Neural progenitor cell (in vitro differentiated cells): ENCODE data around the gene CEACAM3. TPM values are rescaled to one million over a fixed set of nuclear protein-coding genes. Genes with fewer than 3 reads are reported as not detected.
A peak's percentile ranks its signal among the peaks of the same experiment; 100 is the strongest.

Experiments
- DNase-seq: peaks from one replicate; pipeline ENCODE4 v3.0.0-alpha.2; 2016; ENCODE audit warnings: low spot score
- H2AFZ ChIP-seq: fragments of 200-600 bp; sonication (generic); replicated peaks from 2 replicates; pipeline ENCODE4 v1.6.1; 2016; ENCODE audit warnings: antibody characterized with exemption
- H3F3A ChIP-seq: fragments of 200-600 bp; sonication (generic); 2 replicates; pipeline ENCODE4 v1.6.1; 2016; ENCODE audit warnings: antibody characterized with exemption, low read depth
- H3K27ac ChIP-seq: fragments of 200-600 bp; sonication (generic); 2 replicates; pipeline ENCODE4 v1.5.1; 2016; ENCODE audit warnings: mild to moderate bottlenecking
- H3K27me3 ChIP-seq: fragments of 200-600 bp; sonication (generic); 2 replicates; pipeline ENCODE4 v1.6.1; 2016; ENCODE audit warnings: mild to moderate bottlenecking, moderate library complexity
- H3K36me3 ChIP-seq: fragments of 200-600 bp; sonication (generic); 2 replicates; pipeline ENCODE4 v1.5.1; 2016
- H3K4me1 ChIP-seq: fragments of 200-600 bp; sonication (generic); 2 replicates; pipeline ENCODE4 v1.6.1; 2016; ENCODE audit warnings: mixed run types
- H3K4me2 ChIP-seq: fragments of 200-600 bp; sonication (generic); 2 replicates; pipeline ENCODE4 v1.6.1; 2016
- H3K4me3 ChIP-seq: fragments of 200-600 bp; sonication (generic); 2 replicates; pipeline ENCODE4 v1.5.1; 2016
- H3K79me2 ChIP-seq: fragments of 200-600 bp; sonication (generic); 2 replicates; pipeline ENCODE4 v1.6.1; 2016; ENCODE audit warnings: low read depth
- H3K9ac ChIP-seq: fragments of 200-600 bp; sonication (generic); 2 replicates; pipeline ENCODE4 v1.6.1; 2016
- H3K9me3 ChIP-seq: fragments of 200-600 bp; sonication (generic); 2 replicates; pipeline ENCODE4 v1.5.1; 2016; ENCODE audit warnings: low read depth
- H4K20me1 ChIP-seq: fragments of 200-600 bp; sonication (generic); 2 replicates; pipeline ENCODE4 v1.6.1; 2016; ENCODE audit warnings: low read depth
- H3K27ac Mint-ChIP-seq: 3 replicates; pipeline ENCODE4 v1.8.0; 2021; ENCODE audit warnings: mixed read lengths
- H3K27me3 Mint-ChIP-seq: 2 replicates; pipeline ENCODE4 v1.8.0; 2022; ENCODE audit warnings: low read depth, mild to moderate bottlenecking, inconsistent platforms, moderate library complexity, mixed read lengths; ENCODE audit not compliant: insufficient read depth
- H3K36me3 Mint-ChIP-seq: 3 replicates; pipeline ENCODE4 v1.8.0; 2021; ENCODE audit warnings: mixed read lengths
- H3K4me1 Mint-ChIP-seq: 3 replicates; pipeline ENCODE4 v1.8.0; 2021; ENCODE audit warnings: mixed read lengths
- H3K4me3 Mint-ChIP-seq: 3 replicates; pipeline ENCODE4 v1.8.0; 2021; ENCODE audit warnings: mild to moderate bottlenecking, moderate library complexity, mixed read lengths
- H3K9me3 Mint-ChIP-seq: 3 replicates; pipeline ENCODE4 v1.8.0; 2020; ENCODE audit warnings: mixed read lengths
- EZH2 ChIP-seq: fragments of 200-600 bp; sonication (generic); IDR thresholded peaks from 2 replicates; pipeline ENCODE4 v1.6.1; 2017; ENCODE audit warnings: antibody characterized with exemption, mild to moderate bottlenecking, moderate library complexity
- EZH2phosphoT487 ChIP-seq: fragments of 200-600 bp; sonication (generic); IDR thresholded peaks from 2 replicates; pipeline ENCODE4 v1.6.1; 2017; ENCODE audit warnings: antibody characterized with exemption
- total RNA-seq: library from RNA; depleted of rRNA; stranded (reverse); fragments of >200 nt; gene quantifications from 2 replicates; pipeline ENCODE4 v1.2.3, GENCODE V29; 2015; ENCODE audit warnings: low replicate concordance
- TF ChIP-seq, protein P1 (sequence below): fragments of 200-600 bp; sonication (generic); IDR thresholded peaks from 2 replicates; pipeline ENCODE4 v1.5.1; 2017; ENCODE audit warnings: antibody characterized with exemption, mild to moderate bottlenecking

Gene CEACAM3
- total RNA-seq, 1 donor from 2014 or later: not detected

DNA sequence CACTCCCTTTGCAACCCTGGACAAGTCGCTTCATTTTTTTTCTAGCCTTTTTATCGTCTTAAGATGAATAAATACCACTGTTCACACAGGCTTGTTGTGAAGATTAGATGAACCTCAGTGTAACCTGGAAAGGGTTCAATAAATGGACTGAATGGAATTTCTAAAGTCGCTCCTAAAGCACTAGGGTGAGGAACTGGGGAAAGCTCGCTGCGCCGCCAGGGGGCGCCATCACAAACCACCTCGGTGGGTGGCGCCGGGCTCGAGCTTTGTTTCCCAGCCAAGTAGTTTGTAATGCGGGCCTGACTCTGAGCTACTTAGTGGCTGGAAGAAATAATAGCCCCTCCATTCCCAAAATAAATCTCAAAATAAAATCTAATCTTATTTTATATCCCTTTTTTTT is 43.2 kb upstream of the CEACAM3 start:
- Mint-ChIP-seq H3K27ac (no peak overlapping the region), H3K9me3 (no peaks in the 10 kb centered on the region), H3K4me1 (no peaks in the 10 kb centered on the region), H3K4me3 (no peak overlapping the region), H3K27me3 (peaks cover 12% of the 10 kb centered on the region), H3K36me3 (no peaks in the 10 kb centered on the region)
- Histone ChIP-seq H3K79me2 (no peaks in the 10 kb centered on the region), H3K27me3 (peaks cover 6% of the 10 kb centered on the region), H3F3A (no peaks in the 10 kb centered on the region), H2AFZ (no peak overlapping the region), H3K27ac (no peak overlapping the region), H3K36me3 (no peaks in the 10 kb centered on the region), H3K4me1 (no peaks in the 10 kb centered on the region), H3K4me3 (no peak overlapping the region), H3K9ac (no peak overlapping the region), H3K9me3 (no peaks in the 10 kb centered on the region), H4K20me1 (no peaks in the 10 kb centered on the region), H3K4me2 (no peak overlapping the region)
- DNase-seq: peak; percentile 50
- TF ChIP-seq, protein P1, sequence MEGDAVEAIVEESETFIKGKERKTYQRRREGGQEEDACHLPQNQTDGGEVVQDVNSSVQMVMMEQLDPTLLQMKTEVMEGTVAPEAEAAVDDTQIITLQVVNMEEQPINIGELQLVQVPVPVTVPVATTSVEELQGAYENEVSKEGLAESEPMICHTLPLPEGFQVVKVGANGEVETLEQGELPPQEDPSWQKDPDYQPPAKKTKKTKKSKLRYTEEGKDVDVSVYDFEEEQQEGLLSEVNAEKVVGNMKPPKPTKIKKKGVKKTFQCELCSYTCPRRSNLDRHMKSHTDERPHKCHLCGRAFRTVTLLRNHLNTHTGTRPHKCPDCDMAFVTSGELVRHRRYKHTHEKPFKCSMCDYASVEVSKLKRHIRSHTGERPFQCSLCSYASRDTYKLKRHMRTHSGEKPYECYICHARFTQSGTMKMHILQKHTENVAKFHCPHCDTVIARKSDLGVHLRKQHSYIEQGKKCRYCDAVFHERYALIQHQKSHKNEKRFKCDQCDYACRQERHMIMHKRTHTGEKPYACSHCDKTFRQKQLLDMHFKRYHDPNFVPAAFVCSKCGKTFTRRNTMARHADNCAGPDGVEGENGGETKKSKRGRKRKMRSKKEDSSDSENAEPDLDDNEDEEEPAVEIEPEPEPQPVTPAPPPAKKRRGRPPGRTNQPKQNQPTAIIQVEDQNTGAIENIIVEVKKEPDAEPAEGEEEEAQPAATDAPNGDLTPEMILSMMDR: peak; percentile 69
- TF ChIP-seq EZH2phosphoT487: no peak
- TF ChIP-seq EZH2: no peak

DNA sequence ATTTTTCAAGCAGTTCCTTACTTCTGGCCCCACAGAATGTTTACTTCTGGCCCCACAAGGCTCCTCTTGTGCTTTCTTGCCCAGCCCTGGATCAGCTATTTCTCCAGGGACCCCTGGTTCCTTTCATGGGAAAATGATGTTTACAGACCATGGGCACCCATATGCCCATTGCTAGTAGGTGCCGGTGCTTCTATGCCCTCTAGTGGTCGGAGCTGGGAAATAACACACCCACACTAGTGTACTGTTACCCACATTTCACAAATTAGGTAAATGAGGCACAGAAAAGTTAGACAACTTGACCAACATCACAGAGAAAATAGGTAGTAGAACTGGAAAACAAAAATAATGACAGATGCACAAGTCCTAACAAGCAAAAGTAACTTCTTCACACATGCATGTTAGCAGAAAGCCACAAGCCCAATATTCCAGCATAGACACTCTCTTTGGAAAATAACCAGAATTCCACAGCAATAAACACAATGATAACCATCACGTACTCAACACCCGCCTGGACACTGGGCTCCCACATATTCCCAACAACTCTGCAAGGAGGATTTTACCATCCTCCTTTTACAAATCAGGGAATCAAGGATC is 42.4 kb upstream of the CEACAM3 start:
- H3K9ac ChIP-seq: no peak overlapping the region
- no peaks in the 10 kb centered on the region for H3K9me3 Mint-ChIP-seq
- TF ChIP-seq, protein P1: peak; percentile 70
- no peak for TF ChIP-seq EZH2
- no peaks in the 10 kb centered on the region for H3K79me2 ChIP-seq
- no peaks in the 10 kb centered on the region for H3K4me1 ChIP-seq
- no peaks in the 10 kb centered on the region for H3K4me1 Mint-ChIP-seq
- no peak overlapping the region for H3K27ac Mint-ChIP-seq
- H3K36me3 Mint-ChIP-seq: no peaks in the 10 kb centered on the region
- H3K4me3 Mint-ChIP-seq: no peak overlapping the region
- H3K27me3 Mint-ChIP-seq: peaks cover 12% of the 10 kb centered on the region
- H3K4me2 ChIP-seq: no peak overlapping the region
- H2AFZ ChIP-seq: no peak overlapping the region
- peak; percentile 27 for DNase-seq
- H3K4me3 ChIP-seq: no peak overlapping the region
- no peaks in the 10 kb centered on the region for H3F3A ChIP-seq
- no peaks in the 10 kb centered on the region for H3K9me3 ChIP-seq
- H4K20me1 ChIP-seq: no peaks in the 10 kb centered on the region
- H3K27ac ChIP-seq: no peak overlapping the region
- H3K27me3 ChIP-seq: no peaks in the 10 kb centered on the region
- no peaks in the 10 kb centered on the region for H3K36me3 ChIP-seq

DNA sequence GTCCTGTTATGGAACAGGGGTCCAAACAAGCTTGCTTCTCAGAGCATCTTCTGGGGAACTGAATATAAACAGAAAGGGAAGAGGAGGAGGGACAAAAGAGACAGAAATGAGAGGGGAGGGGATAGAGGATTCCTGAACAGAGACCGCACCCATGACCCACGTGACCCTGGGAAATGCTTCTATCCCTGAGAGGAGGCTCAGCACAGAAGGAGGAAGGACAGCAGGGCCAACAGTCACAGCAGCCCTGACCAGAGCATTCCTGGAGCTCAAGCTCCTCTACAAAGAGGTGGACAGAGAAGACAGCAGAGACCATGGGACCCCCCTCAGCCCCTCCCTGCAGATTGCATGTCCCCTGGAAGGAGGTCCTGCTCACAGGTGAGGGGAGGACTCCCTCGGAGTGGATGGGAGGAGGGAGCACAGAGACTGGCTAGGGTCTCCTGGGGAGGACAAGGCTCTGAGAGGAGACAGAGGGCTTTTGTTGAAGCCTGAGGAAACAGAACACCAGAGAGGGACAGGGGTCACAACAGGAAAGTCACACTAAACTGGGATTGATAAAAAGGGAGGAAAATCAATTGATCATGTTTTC is 41.0 kb upstream of the CEACAM3 start, which contains the start of gene CEACAM6:
CEACAM6 (plus strand) TSS at position 203 of the 586 bp plus-strand sequence; CDS start at position 312, 109 bp downstream.
- no peak within 1 kb of the TSS for H3K4me3 Mint-ChIP-seq
- DNase-seq: no peak
- TF ChIP-seq EZH2phosphoT487 (no peak), EZH2 (no peak)
- TF ChIP-seq, protein P1: no peak

More for the DNA sequence above, 41.0 kb upstream of the CEACAM3 start, which contains the start of gene CEACAM6:
- Histone ChIP-seq H3K4me3 (no peak within 1 kb of the TSS), H3K36me3 (no peaks in the 10 kb centered on the region), H3K79me2 (no peaks in the 10 kb centered on the region), H3K4me2 (no peak within 1 kb of the TSS), H3K9me3 (no peaks in the 10 kb centered on the region), H2AFZ (no peak within 1 kb of the TSS), H3K27ac (no peak within 1 kb of the TSS), H3K9ac (no peak within 1 kb of the TSS), H3F3A (no peaks in the 10 kb centered on the region), H3K4me1 (no peaks in the 10 kb centered on the region), H4K20me1 (no peaks in the 10 kb centered on the region), H3K27me3 (no peaks in the 10 kb centered on the region)
- no peaks in the 10 kb centered on the region for H3K4me1 Mint-ChIP-seq
- no peaks in the 10 kb centered on the region for H3K9me3 Mint-ChIP-seq
- no peaks in the 10 kb centered on the region for H3K36me3 Mint-ChIP-seq
- no peak within 1 kb of the TSS for H3K27ac Mint-ChIP-seq
- H3K27me3 Mint-ChIP-seq: peaks cover 17% of the 10 kb centered on the region
